ENCODE measurements around the gene TXLNB.
A peak's percentile ranks its signal among the peaks of the same experiment; 100 is the strongest.

TXLNB gene

GRCh38 chr6:139291813-139292619, at the start of gene TXLNB:
Gene TXLNB, minus strand, starts transcription at chr6:139291998. Its CDS starts 3,099 bp downstream, at chr6:139288899.
- peak; percentile 77 for DNase-seq (ENCODE audit: low read depth)

GRCh38 chr6:139341060-139341459, 49.3 kb upstream of the TXLNB start:
- DNase-seq (ENCODE audit: low read depth), result no peak

GRCh38 chr6:139338795-139339194, 47.0 kb upstream of the TXLNB start:
- DNase-seq (ENCODE audit: low read depth), result peak; percentile 54

DNA sequence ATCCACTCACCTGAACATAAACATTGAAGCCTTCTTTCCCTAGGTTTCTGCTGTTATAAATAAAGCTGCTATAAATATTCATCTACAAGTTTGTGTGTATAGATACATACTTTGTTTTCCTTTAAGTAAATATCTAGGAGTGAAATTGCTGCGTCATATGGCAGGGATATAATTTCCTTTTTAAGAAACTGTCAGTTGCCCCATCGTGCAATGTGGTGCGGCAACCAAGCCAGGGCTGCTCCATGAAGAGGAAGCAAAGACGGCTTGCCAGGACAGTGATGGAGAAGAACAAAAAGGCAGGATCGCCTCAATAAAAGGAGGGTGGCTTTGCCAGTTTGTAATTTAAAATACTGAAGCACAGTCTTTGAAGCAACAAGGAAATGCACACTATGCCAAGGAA, 46.0 kb upstream of the TXLNB start:
- DNase-seq (ENCODE audit: low read depth), result peak; percentile 26

- DNase-seq (ENCODE audit: low read depth), result no peak
Observed at GRCh38 chr6:139337001-139337400, 45.2 kb upstream of the TXLNB start.

DNA sequence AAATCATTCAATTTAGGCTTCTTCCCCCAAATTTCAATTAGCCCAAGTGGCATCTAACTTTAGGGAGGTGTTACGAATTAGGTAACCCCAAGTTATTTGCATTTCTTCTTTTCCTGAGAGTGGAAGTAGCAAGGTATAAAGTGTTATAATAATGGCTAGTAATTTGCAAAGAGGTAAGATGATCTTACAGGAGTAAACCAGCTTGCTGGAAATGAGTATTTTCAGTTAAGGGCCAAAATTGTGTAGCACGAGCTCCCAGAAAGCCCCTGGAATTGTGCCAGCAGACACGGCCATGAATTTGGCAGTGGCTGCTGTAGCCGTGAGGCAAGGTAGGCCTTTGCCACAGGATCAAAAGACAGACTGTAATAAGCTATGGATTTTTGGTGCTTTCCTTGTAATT, 44.7 kb upstream of the TXLNB start:
- DNase-seq (ENCODE audit: low read depth), result no peak

DNA sequence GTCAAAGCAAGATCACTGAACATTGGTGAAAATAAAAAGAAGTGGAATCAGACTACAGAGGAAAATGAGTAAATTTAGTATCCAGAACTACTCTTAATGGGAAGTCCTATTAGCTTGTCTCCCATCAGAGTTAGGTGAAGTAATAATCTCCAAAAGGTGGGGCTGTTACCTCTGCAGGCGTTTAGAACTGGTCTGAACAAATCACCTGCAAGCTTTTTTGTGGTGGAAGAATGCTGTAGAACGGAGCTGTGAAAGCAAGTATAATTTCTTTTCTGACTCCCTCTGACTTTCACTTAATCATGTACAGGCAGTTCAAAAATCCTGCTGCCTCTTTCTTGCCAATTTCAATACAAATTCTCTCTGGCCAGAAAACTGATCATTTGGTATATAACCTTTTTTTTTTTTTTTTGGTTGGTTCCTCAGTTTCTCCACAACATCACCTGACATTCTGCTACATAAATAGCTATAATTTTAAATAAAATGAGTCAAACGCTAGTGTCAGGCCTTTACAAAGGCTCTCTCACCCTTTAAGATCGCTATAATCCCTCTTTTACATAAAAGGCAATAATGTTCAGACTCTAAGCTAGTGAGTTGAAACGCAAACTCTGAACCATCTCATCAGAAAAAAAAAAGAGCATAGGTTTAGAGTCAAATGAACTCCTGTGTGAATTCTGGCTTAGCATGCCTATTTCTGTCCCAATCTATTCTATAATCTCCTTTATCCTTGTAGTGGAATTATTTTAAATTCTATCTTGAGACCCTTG, 43.8 kb upstream of the TXLNB start:
- no peak for DNase-seq (ENCODE audit: low read depth)

DNA sequence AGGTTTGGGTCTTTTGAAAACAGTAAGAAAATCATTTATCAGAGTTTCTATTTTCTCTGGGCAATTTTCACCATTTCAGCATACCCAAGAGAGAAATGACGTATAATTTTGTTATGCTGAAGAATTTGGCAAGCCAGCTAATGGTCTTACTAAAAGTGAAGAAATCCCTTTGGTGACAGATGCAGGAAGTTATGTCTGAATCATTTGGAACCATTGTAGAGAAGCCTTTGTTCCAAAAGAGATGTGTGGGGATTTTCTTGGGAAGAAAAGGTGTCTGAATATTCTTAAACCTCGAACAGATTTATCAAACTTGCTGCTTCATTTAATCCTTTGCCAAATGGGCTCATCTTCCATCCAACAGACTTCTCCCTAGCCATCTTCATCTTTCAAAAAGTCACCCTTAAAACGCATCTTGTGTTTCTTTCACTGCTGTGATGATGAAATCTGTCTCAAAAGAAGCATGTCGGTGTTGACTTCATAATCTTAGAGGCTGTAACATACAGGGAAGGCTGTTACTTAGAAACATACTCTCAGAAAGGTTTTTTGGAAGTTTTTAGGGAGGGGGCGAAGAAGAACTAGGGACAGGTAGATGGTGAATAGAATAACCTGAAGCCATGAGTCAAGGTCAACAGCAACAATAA, 43.1 kb upstream of the TXLNB start:
- peak; percentile 91 for DNase-seq (ENCODE audit: low read depth)

DNA sequence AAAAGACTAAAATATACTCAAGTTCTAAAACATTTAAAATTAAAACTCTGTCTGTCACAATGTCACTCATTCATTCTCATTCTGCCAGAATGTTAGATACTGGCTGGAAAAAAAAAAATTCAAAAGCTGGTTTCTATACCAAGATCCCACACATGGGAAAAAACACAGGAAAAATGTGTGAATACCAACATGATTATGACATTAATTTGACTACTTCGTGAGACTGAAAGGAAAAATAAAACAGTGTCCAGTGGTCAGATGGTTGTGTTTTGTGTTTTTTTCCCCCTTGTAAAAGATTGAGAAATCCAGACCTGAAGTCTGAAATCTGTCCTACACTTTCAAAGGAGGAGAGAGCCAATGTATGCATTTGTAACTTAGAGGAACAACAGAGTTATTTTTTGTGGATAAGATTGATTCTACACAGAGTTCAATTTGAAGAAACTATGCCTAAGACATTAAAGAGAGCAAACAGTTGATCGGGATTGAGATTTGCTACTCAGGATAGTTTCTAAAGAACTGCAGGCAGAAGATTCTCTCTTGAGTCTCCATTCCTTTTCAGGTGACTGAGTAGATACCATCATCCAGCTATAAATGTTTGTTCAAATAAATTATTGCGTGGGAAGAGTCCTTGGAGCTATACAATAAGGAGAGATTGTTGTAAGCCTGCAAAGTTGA, 39.2 kb upstream of the TXLNB start:
- DNase-seq (ENCODE audit: low read depth), result peak; percentile 57

DNA sequence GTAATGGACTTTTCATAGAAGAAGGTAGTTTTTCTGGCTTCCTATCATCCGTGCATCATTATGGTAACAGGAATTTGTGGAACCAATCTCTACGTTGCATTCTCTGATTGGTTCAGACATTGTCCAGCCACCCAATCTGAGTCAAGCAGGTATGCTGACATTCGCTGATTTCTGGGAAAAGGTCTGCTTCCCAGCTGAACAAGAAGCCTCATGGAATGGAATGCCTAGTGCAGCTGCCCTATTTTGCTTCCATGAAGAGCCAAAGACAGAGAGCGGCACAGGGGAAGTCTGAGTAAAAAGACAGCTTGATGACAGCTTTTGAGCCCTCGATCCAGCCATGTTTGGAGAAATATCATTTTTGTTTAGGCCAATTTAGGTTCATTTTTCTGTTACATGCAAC, 38.5 kb upstream of the TXLNB start:
- DNase-seq (ENCODE audit: low read depth), result peak; percentile 10

GRCh38 chr6:139329224-139329623, 37.4 kb upstream of the TXLNB start:
- no peak for DNase-seq (ENCODE audit: low read depth)

- DNase-seq (ENCODE audit: low read depth), result no peak
Observed at GRCh38 chr6:139327038-139327437, 35.2 kb upstream of the TXLNB start.

GRCh38 chr6:139325686-139326085, 33.9 kb upstream of the TXLNB start:
- DNase-seq (ENCODE audit: low read depth), result no peak

DNA sequence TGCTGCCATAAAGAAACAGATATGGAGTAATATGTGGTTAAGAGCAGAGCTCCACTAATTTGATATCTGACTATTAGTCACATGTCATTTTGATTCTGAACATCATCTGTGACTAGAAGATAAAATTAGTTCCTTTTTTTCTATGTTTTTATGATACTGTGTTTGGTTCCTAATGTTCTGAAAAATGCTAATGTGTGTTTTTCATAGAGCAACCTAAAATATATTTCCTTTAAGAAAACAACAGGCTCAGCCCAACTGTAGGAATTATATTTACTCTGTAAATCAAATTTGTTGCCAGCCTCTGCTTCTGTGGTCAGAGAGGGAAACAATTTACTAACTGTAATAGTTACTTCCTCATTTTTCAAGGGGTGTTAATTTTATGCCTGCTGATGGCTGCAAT, 33.3 kb upstream of the TXLNB start:
- no peak for DNase-seq (ENCODE audit: low read depth)

- no peak for DNase-seq (ENCODE audit: low read depth)
Observed at GRCh38 chr6:139324301-139324555, 32.4 kb upstream of the TXLNB start.

- peak; percentile 74 for DNase-seq (ENCODE audit: low read depth)
Observed at GRCh38 chr6:139323511-139324300, 31.9 kb upstream of the TXLNB start.

GRCh38 chr6:139320081-139320480, 28.3 kb upstream of the TXLNB start:
- DNase-seq (ENCODE audit: low read depth), result no peak

GRCh38 chr6:139316622-139317317, 25.0 kb upstream of the TXLNB start:
- DNase-seq (ENCODE audit: low read depth), result no peak

GRCh38 chr6:139313784-139314545, 22.2 kb upstream of the TXLNB start:
- DNase-seq (ENCODE audit: low read depth), result no peak

GRCh38 chr6:139313229-139313628, 21.4 kb upstream of the TXLNB start:
- DNase-seq (ENCODE audit: low read depth), result no peak
